Heart left ventricle (tissue), 16 donors: ENCODE measurements around the gene ERI3. TPM values are rescaled to one million over a fixed set of nuclear protein-coding genes. Genes with fewer than 3 reads are reported as not detected.

Experiments used
- ATAC-seq, 4 donors: fragments of 200-7000 bp; cut with Tn5 transposase; one replicate each; pipeline ENCODE4 v1.9.1; 2020 to 2022; ENCODE audit warnings: moderate library complexity in 4 of 4, mild to moderate bottlenecking in 3 of 4, moderate number of reproducible peaks in 1 of 4
- DNase-seq, 5 donors: peaks; one replicate each; pipeline ENCODE4 v3.0.0-alpha.2; 2020
- H3K27ac ChIP-seq, 12 donors: fragments of 200-600 bp; sonication (generic) in 4 of 12; one replicate each; pipeline versions ENCODE4 v1.5.0 to v1.8.0; 2016 to 2022; ENCODE audit warnings: mild to moderate bottlenecking in 2 of 12
- H3K27me3 ChIP-seq, 9 donors: fragments of 200-600 bp; sonication (generic) in 2 of 9; one replicate each; pipeline versions ENCODE4 v1.5.1 to v1.8.0; 2016 to 2022; ENCODE audit warnings: mild to moderate bottlenecking in 3 of 9
- H3K36me3 ChIP-seq, 9 donors: fragments of 200-600 bp; sonication (generic) in 2 of 9; one replicate each; pipeline versions ENCODE4 v1.5.0 to v1.8.0; 2018 to 2022; ENCODE audit warnings: mild to moderate bottlenecking in 2 of 9
- H3K4me1 ChIP-seq, 12 donors: fragments of 200-600 bp; sonication (generic) in 4 of 12; one replicate each; pipeline versions ENCODE4 v1.5.0 to v1.8.0; 2016 to 2022; ENCODE audit warnings: mild to moderate bottlenecking in 3 of 12
- H3K4me3 ChIP-seq, 12 donors: fragments of 200-600 bp; sonication (generic) in 4 of 12; one replicate each; pipeline versions ENCODE4 v1.5.0 to v1.8.0; 2017 to 2022; ENCODE audit warnings: mild to moderate bottlenecking in 9 of 12, moderate library complexity in 4 of 12
- H3K9me3 ChIP-seq, 12 donors: fragments of 200-600 bp; sonication (generic) in 4 of 12; one replicate each; pipeline versions ENCODE4 v1.5.0 to v1.8.0; 2016 to 2022; ENCODE audit warnings: mild to moderate bottlenecking in 1 of 12
- POLR2A ChIP-seq, 2 donors: fragments of 450-650 bp; IDR thresholded peaks; one replicate each; pipeline ENCODE4 v1.6.1; 2017; ENCODE audit warnings: antibody characterized with exemption in 2 of 2, mild to moderate bottlenecking in 2 of 2, moderate library complexity in 2 of 2
- WGBS, 4 donors: extraction: QIAGEN DNeasy Blood & Tissue Kit in 2 of 4; methylation state at CpG; one replicate each; pipeline versions ENCODE4 v1.1.5 to v1.1.7; 2013 to 2018; 5-methylcytosine and 5-hydroxymethylcytosine counted together
- intact Hi-C, 10 donors: fragments of 100-400 bp; cut with DNase I; formaldehyde crosslinking; loops; one replicate each; pipeline versions ENCODE4 v1.11.1 to v1.14.2; 2022
- polyA plus RNA-seq, 2 donors: library from polyadenylated mRNA; stranded (reverse); fragments of 200-250 nt; gene quantifications; one replicate each; pipeline ENCODE4 v1.2.3, GENCODE V29; 2013
- total RNA-seq, 9 donors: library from RNA; depleted of rRNA in 2 of 9; stranded (reverse); fragments of >200 nt in 2 of 9; fragmentation: NEBNext Ultra II Directional in 3 of 9; extraction: Animal tissue kit (Norgen Biotek cat#: 25700) in 3 of 9; gene quantifications; one replicate each; pipeline versions ENCODE4 v1.1.0 to v1.2.4, GENCODE V29; 2016 to 2023
- TF ChIP-seq, protein P1 (sequence below), 12 donors: fragments of 200-600 bp; sonication (generic) in 4 of 12; IDR thresholded peaks; one replicate each; pipeline versions ENCODE4 v1.5.0 to v1.8.0; 2018 to 2022; ENCODE audit warnings: antibody characterized with exemption in 12 of 12, mild to moderate bottlenecking in 5 of 12
- donor health status: ischemic (EF 13 %, LVEDD 7.1; RV severe dilation, severe dysfunction).
- donor health status: healthy with polysubstance abuse.
- donor health status: DM: no; HTN: yes; CAD: no.
- donor health status: DM: no; HTN: no; CAD: no.
- donor health status: ischemic (EF 25% LVEDD 6.9; RV normal size, moderate dysfunction).
- donor health status: ischemic (EF 25% LVEDD 5.7; RV mildly dilated, moderate dysfunction).
- donor health status: healthy.
- donor health status: DM: yes; HTN: yes; CAD: no.
- donor health status: ischemic (EF 35%, LVEDD 5.7; RV mildly dilated, moderate dysfunction).
- donor health status: nonischemic (EF 11% LVEDD 7.7; RV severe dilation, severe dysfunction).
- donor health status: DM: yes; HTN: yes; CAD: no.
- donor health status: PGD.
- donor health status: ischemic (EF 29% LVEDD 5.4; RV normal size, mild dysfunction).
- donor health status: nonischemic (EF 23%, LVEDD 6.1; RV moderate dilation, normal function).

The ERI3 gene
- total and polyA plus RNA-seq, 11 donors: 29.8 to 68.9 (median 48.0) TPM

DNA sequence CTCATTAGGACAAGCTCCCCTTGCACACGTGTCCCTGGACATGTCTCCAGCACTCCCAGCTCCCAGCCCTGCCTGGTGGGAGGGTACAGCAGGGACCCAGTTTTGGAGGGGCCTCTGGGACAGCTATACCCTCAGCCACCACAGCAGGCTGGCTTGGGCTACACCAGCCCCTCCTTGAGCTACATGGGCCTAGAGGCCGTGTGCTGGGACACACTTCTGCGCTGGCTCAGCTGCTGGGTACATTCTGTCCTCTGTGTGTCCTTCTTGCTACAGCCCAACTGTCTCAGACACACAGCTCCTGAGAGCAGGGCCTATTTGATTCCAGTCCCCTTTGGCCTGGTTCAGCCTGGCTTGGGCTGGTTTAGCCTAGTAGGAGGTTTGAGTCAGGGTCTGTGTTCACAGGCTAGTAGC is 115.1 kb downstream of the ERI3 start:
- ATAC-seq: peak; percentile 86 to 91 (median 89)
- Histone ChIP-seq H3K4me3 (no peak overlapping the region), H3K27ac (peak overlapping the region; percentile 63 to 93 (median 84)), H3K36me3 (peaks cover 0 to 7% (median 0%) of the 10 kb centered on the region in 9 donors), H3K4me1 (peaks cover 0 to 31% (median 18%) of the 10 kb centered on the region in 12 donors), H3K27me3 (no peaks in the 10 kb centered on the region), H3K9me3 (no peaks in the 10 kb centered on the region)
- TF ChIP-seq POLR2A (IDR thresholded peaks at IDR 0.05): no peak
- TF ChIP-seq, protein P1, sequence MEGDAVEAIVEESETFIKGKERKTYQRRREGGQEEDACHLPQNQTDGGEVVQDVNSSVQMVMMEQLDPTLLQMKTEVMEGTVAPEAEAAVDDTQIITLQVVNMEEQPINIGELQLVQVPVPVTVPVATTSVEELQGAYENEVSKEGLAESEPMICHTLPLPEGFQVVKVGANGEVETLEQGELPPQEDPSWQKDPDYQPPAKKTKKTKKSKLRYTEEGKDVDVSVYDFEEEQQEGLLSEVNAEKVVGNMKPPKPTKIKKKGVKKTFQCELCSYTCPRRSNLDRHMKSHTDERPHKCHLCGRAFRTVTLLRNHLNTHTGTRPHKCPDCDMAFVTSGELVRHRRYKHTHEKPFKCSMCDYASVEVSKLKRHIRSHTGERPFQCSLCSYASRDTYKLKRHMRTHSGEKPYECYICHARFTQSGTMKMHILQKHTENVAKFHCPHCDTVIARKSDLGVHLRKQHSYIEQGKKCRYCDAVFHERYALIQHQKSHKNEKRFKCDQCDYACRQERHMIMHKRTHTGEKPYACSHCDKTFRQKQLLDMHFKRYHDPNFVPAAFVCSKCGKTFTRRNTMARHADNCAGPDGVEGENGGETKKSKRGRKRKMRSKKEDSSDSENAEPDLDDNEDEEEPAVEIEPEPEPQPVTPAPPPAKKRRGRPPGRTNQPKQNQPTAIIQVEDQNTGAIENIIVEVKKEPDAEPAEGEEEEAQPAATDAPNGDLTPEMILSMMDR (IDR thresholded peaks at IDR 0.05): no peak
- WGBS, 4 donors: 28 to 61% (median 40%) methylated on average over 3 of the region's 3 CpGs; no CpG with 5 or more reads in 1 of the 4 donors
- intact Hi-C loops: loop anchor here in 2 of 10 donors (2.0 to 5.0 kb wide), 2 partner anchors 52 to 53 kb away; no protein-coding TSS in a partner anchor
- peak in 4 of 5 donors; percentile 34 to 84 (median 55) for DNase-seq

DNA sequence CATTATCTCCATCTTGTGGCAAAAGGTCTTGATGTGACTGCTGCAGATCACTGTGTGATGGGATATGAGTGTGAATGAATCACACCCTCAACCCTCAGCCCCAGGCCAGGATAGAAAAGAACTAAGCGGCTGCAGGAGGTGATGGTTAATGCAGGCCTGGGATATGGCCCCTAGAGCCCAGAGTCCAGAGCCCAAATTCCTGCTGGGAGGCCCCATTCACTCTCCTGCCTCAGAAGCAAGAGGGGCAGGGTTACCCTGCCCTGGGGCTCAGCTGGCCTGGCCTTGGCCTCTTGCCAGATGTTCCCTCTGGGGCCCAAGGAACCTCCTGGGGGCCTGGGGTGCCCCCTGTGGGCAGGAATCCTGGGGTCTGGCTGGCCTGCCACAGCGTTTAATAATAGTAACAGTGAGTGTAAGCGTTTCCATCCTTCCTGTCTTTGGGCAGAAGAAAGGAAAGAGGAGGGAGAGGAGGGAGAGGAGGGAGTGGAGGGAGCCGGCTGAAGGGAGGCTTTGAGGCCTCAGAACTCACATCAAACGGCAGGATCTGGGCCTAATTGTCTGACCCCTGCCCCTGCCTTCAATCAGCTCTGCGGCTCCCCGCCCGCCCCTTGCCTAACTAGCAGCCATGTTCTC is 115.6 kb downstream of the ERI3 start:
- peaks cover 0 to 31% (median 18%) of the 10 kb centered on the region in 12 donors for H3K4me1 ChIP-seq
- ATAC-seq (peak; percentile 47 to 79 (median 70)), DNase-seq (peak in 4 of 5 donors; percentile 40 to 81 (median 56))
- H3K9me3 ChIP-seq: no peaks in the 10 kb centered on the region
- H3K27ac ChIP-seq: peak overlapping the region; percentile 63 to 93 (median 84)
- peaks cover 0 to 7% (median 0%) of the 10 kb centered on the region in 9 donors for H3K36me3 ChIP-seq
- peak in 1 of 2 donors; percentile 3 for TF ChIP-seq POLR2A (IDR thresholded peaks at IDR 0.05)
- TF ChIP-seq, protein P1 (IDR thresholded peaks at IDR 0.05): peak in 9 of 12 donors; percentile 17 to 48 (median 36)
- H3K27me3 ChIP-seq: no peaks in the 10 kb centered on the region
- intact Hi-C loops: no loop called here
- WGBS, 4 donors: 28 to 51% (median 47%) methylated on average over 5 to 8 of the region's 8 CpGs
- no peak overlapping the region for H3K4me3 ChIP-seq

DNA sequence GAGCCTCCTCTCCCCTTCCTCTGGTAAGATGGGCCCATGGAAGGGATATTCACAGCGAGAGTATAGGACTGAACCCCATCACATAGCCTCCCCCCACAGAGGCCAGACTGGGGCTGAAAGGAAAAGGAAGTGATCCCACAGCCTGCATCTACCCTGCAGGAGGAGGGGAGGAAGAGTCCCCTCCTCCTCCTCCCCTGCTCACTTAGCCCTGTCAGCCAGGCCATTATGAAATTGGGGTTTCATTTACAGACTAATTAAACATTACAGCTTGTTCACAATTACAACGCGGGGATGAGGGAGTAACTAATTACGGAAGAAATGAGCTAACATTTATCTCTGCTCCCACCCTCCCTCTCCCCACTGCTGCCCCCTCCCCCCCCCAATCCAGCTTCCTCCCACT is 116.4 kb downstream of the ERI3 start:
- ATAC-seq (no peak), DNase-seq (no peak)
- H3K36me3 ChIP-seq: peaks cover 0 to 4% (median 0%) of the 10 kb centered on the region in 9 donors
- 81 to 86% (median 84%) methylated on average over 4 of the region's 4 CpGs for WGBS, 4 donors
- TF ChIP-seq, protein P1 (IDR thresholded peaks at IDR 0.05): no peak
- no peak for TF ChIP-seq POLR2A (IDR thresholded peaks at IDR 0.05)
- no peak overlapping the region for H3K4me3 ChIP-seq
- H3K27me3 ChIP-seq: no peaks in the 10 kb centered on the region
- H3K4me1 ChIP-seq: peaks cover 0 to 31% (median 18%) of the 10 kb centered on the region in 12 donors
- peak overlapping the region in 2 of 12 donors; percentile 87 to 90 for H3K27ac ChIP-seq
- intact Hi-C loops: no loop called here
- no peaks in the 10 kb centered on the region for H3K9me3 ChIP-seq

- peaks cover 0 to 31% (median 18%) of the 10 kb centered on the region in 12 donors for H3K4me1 ChIP-seq
- DNase-seq (peak in 1 of 5 donors; percentile 42), ATAC-seq (peak in 1 of 4 donors; percentile 10)
- peak overlapping the region in 1 of 12 donors; percentile 87 for H3K27ac ChIP-seq
- WGBS, 4 donors: 73 to 92% (median 81%) methylated on average over 16 to 33 of the region's 33 CpGs
- H3K36me3 ChIP-seq: peaks cover 0 to 4% (median 0%) of the 10 kb centered on the region in 9 donors
- intact Hi-C loops: no loop called here
- no peaks in the 10 kb centered on the region for H3K9me3 ChIP-seq
- TF ChIP-seq, protein P1 (IDR thresholded peaks at IDR 0.05): peak in 7 of 12 donors; percentile 16 to 42 (median 37)
- no peak for TF ChIP-seq POLR2A (IDR thresholded peaks at IDR 0.05)
- H3K4me3 ChIP-seq: no peak overlapping the region
- no peaks in the 10 kb centered on the region for H3K27me3 ChIP-seq
Observed at GRCh38 chr1:44237721-44238457, 117.2 kb downstream of the ERI3 start.
